B cell (primary cell): ENCODE measurements around the gene DCAF8L2.

Experiments used
- CTCF ChIP-seq: fragments of 200-600 bp; IDR thresholded peaks from one replicate; pipeline ENCODE4 v1.8.0; 2022; ENCODE audit warnings: antibody characterized with exemption, mild to moderate bottlenecking
- EZH2 ChIP-seq: IDR thresholded peaks from 2 replicates; pipeline ENCODE4 v1.6.1; 2012; ENCODE audit warnings: borderline replicate concordance, low read depth, mild to moderate bottlenecking, moderate library complexity, low read length; ENCODE audit not compliant: insufficient read depth, poor library complexity, severe bottlenecking

GRCh38 chrX:27597508-27597907 lies 7.4 kb downstream of the DCAF8L2 start:
- TF ChIP-seq CTCF (no peak), EZH2 (no peak)
